GM12873 (cell line): ENCODE data around the gene BRD7.

Experiments used
- TF ChIP-seq, protein P1 (sequence below): IDR thresholded peaks from 2 replicates; pipeline ENCODE4 v1.5.1; 2012; ENCODE audit warnings: low read depth, mild to moderate bottlenecking, moderate library complexity, low read length, control low read depth; ENCODE audit not compliant: insufficient read depth; ENCODE audit errors: missing control alignments

Gene BRD7

DNA sequence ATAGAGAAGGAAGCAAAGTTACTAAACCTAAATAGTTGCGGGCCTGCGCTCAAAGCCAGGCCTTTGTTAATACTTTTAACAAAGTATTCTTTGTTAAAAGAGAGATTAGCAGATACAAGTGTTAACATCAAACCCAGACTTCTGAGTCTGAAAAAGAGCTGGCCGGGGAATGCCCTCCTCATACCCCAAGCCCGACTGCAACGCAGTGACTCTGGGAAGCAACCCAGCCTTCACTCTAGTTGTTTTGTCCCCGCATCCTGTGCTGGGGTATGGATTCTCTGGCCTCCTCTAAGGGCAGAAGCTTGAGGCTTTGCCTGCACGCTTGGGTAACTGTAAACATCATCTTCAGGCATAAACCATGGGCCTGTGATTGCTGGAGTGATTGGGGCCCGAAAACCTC is 54.1 kb downstream of the BRD7 start:
- TF ChIP-seq, protein P1, sequence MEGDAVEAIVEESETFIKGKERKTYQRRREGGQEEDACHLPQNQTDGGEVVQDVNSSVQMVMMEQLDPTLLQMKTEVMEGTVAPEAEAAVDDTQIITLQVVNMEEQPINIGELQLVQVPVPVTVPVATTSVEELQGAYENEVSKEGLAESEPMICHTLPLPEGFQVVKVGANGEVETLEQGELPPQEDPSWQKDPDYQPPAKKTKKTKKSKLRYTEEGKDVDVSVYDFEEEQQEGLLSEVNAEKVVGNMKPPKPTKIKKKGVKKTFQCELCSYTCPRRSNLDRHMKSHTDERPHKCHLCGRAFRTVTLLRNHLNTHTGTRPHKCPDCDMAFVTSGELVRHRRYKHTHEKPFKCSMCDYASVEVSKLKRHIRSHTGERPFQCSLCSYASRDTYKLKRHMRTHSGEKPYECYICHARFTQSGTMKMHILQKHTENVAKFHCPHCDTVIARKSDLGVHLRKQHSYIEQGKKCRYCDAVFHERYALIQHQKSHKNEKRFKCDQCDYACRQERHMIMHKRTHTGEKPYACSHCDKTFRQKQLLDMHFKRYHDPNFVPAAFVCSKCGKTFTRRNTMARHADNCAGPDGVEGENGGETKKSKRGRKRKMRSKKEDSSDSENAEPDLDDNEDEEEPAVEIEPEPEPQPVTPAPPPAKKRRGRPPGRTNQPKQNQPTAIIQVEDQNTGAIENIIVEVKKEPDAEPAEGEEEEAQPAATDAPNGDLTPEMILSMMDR = no peak

DNA sequence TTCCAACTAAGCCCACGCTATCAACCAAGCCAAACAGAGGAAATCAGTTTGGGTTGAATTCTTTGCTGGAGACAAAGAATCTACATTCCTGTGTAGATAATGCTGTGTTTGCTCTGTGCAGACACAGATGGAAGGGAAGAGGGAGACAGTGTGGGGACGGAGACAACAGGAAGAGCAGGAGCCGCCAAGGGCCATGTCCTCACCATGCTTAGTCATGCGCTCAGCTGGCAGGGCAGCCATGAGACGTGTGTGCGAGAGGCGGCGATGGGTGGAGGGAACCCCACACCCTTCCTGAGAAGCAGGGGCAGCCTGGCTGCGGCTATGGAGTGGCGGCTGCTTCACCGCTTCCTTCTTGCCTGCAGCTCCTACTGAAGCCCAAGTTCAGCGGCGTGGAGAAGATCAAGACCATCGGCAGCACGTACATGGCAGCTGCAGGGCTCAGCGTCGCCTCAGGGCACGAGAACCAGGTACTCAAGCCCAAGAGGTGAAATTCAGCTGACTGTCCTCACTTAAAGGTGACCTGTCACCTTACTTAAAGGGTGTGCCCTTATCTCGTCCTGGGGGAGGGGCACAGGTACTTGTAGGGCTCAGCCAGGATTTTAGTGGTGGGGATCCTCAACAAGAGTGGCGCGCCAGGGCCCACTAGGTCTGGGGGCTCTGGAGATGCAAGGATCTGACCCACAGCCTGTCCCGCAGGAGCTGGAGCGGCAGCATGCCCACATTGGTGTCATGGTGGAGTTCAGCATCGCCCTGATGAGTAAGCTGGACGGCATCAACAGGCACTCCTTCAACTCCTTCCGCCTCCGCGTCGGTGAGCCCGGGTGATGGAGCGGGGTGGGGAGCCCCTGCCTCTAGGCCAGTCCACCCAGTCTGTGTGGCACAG is 55.0 kb downstream of the BRD7 start:
- TF ChIP-seq, protein P1 = no peak

DNA sequence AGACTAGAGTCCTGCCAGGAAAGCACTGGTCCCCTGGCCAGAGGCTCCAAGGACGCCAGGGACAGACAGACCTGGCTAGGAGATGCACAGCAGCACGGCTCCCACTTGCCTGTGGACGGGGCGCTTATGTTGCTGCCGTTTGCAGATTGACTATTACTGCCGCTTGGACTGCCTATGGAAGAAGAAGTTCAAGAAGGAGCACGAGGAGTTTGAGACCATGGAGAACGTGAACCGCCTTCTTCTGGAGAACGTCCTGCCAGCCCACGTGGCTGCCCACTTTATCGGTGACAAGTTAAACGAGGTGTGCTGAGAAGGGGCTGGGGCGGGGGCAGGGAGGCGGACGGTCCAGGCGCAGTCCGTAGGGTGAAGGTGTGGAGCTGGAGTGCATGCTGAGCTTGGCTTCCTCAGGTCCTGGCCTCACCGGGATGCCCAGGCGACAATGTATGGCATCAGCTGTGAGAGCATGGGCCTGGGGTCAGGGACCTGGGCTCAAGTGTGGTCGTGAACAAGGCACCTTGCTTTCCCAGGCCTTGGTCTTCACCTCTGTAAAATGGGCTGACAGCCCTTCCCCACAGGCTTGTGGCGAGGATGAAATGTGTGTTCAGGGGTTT is 56.8 kb downstream of the BRD7 start:
- TF ChIP-seq, protein P1 = no peak

DNA sequence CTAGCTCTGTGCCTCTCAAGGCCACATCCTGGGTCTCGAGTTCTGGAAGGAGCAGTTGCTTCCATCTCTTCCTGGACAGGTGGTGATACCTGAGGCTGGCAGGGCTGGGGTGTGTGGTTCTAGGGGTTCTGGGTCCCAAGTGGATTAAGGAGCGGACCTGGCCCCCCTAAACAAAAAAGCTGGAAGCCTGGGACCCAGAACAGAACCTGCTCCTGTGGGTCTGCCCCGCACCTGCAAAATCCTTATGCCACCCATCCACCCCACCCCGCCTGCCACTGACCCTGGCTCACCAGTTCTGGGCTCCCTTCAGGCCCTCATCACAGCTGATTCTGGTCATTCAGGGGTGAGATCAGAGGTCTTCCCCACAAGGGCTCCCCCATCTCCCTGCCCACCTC is 57.7 kb downstream of the BRD7 start:
- TF ChIP-seq, protein P1 = no peak

DNA sequence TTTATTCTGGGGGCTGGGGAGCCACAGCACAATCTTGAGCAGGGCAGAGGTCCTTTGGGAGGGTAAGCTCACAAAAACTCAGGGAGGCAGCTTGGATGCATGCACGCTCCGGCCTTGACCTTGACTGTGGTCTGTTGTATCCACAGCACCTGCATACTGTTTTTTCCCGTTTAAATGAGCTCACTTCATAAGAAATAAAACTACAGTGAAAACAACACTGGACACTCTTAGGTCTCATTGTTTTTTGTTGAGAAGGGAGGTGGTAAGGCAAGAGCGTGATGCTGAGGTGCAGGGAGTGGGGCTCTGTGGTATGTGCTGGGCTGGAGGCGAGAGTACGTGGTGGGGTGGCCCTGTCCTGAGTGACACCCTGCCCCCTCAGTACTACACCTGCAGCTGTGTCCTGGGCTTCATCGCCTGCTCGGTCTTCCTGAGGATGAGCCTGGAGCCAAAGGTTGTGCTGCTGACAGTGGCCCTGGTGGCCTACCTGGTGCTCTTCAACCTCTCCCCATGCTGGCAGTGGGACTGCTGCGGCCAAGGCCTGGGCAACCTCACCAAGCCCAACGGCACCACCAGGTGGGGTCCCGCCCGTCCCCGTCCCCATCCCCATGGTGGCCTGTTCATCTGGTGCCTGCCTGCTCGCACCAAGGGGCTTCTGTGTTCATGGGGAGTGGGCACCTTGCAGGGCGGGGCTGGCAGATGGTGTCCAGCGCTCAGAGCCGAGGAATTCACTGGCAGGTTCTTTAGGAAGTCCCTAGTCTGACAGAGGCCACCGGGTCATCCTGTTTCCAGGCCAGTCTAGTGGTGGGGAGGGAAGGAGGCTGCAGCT is 58.3 kb downstream of the BRD7 start:
- TF ChIP-seq, protein P1 = no peak

DNA sequence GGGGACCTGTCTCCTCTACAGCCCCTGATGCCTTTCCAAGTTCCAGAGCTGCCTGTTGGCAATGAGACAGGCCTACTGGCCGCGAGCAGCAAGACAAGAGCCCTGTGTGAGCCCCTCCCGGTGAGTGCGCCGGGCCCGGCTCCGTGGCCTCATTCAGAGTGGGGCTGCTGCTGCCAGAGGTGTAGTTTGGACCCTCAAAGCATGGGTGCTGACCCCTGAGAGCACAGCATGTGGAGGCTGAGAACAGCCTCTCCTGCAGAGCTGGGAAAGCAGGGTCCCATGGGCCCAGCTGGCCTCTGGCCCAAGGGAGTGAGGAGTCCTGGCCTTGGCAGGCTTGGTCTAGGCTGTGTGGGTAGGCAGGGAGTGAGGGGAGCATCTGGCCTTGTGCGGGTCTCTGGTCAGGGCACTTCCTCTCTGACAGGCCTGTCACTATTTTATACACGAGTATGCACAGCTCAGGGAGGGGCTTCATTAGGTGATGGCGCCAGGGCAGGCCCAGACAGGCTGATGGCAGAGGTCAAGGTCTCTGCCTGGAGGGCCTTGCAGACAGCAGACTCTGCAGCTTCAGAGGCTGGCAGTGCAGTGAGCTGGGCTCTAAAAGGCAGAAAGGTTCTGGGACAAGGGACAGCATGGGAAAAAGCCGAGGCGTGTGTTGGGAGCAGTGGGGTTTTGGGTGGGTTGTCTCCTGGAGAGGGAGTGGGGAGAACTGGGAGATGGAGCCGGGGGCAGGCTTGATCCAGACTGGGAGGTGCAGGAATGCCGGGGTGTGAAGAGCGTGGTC is 59.1 kb downstream of the BRD7 start:
- TF ChIP-seq, protein P1 = no peak
